ENCODE data around the gene SIGLEC1. TPM values are rescaled to one million over a fixed set of nuclear protein-coding genes. Genes with fewer than 3 reads are reported as not detected.

Gene SIGLEC1
- total RNA-seq, 4 donors from 2014 or later: 0.60 to 3.5 (median 1.1) TPM

DNA sequence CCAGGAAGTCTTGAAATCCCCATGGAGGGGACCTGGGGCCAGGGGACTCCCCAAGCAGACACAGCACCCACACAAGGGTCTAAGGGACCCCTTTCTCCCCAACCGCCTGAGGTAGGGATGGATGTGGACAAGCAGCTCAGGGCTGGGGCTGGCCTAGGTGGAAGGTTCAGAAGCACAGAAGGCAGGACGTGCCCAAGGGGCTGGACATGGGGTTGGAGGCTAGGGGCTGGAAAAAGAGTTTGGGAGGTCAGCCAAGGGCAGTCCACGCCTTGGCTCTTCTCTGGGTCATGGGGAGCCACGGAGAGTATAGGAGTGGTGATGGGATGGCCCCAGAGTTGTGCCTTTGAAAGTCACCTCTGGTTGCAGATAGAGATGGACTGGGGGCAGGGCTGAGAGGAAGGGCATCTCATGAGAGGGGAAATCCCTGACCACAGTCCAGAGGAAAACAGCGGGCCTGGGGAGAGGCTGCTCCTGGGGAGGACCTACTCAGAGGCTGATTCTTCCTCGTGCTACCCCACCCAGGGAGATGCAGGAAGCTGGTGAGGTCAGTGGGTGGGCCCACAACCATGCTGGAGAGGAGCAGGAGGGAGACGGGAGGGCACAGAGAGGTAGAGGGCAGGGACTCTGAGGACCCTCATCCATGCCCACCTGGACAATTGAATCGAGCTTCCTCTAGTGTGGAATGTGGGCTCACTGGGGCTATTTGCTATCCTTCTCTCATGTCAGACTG is 17.6 kb upstream of the SIGLEC1 start:
- no peak overlapping the region for H3K27ac ChIP-seq
- TF ChIP-seq POLR2A (IDR thresholded peaks at IDR 0.05): no peak
- H3K36me3 ChIP-seq: no peaks in the 10 kb centered on the region
- H3K4me3 ChIP-seq: no peak overlapping the region
- H3K27me3 ChIP-seq: no peaks in the 10 kb centered on the region
- 75% methylated on average over 7 of the region's 8 CpGs for WGBS
- no peaks in the 10 kb centered on the region for H3K9me3 ChIP-seq
- peaks cover 23% of the 10 kb centered on the region for H3K4me1 ChIP-seq
- DNase-seq (ENCODE audit: low spot score in 2 of 2): no peak

- Histone ChIP-seq H3K27ac (no peak overlapping the region), H3K4me1 (peaks cover 23% of the 10 kb centered on the region), H3K36me3 (no peaks in the 10 kb centered on the region), H3K9me3 (no peaks in the 10 kb centered on the region), H3K4me3 (no peak overlapping the region), H3K27me3 (no peaks in the 10 kb centered on the region)
- WGBS: 87% methylated on average over 5 of the region's 6 CpGs
- TF ChIP-seq POLR2AphosphoS5 (IDR thresholded peaks at IDR 0.05): no peak
- no peak for TF ChIP-seq POLR2A (IDR thresholded peaks at IDR 0.05)
- no peak for TF ChIP-seq CTCF (IDR thresholded peaks at IDR 0.05)
- no peak for TF ChIP-seq EP300 (IDR thresholded peaks at IDR 0.05)
- DNase-seq (ENCODE audit: low spot score in 2 of 2): no peak
Measured at GRCh38 chr20:3729378-3729777, 17.0 kb upstream of the SIGLEC1 start.

GRCh38 chr20:3728876-3729275 is 16.5 kb upstream of the SIGLEC1 start:
- no peak for DNase-seq (ENCODE audit: low spot score in 2 of 2)
- Histone ChIP-seq H3K36me3 (no peaks in the 10 kb centered on the region), H3K4me1 (peaks cover 18% of the 10 kb centered on the region), H3K9me3 (no peaks in the 10 kb centered on the region), H3K27me3 (no peaks in the 10 kb centered on the region), H3K27ac (no peak overlapping the region), H3K4me3 (no peak overlapping the region)
- WGBS: 92% methylated on average over 3 of the region's 3 CpGs
- no peak for TF ChIP-seq POLR2A (IDR thresholded peaks at IDR 0.05)

DNA sequence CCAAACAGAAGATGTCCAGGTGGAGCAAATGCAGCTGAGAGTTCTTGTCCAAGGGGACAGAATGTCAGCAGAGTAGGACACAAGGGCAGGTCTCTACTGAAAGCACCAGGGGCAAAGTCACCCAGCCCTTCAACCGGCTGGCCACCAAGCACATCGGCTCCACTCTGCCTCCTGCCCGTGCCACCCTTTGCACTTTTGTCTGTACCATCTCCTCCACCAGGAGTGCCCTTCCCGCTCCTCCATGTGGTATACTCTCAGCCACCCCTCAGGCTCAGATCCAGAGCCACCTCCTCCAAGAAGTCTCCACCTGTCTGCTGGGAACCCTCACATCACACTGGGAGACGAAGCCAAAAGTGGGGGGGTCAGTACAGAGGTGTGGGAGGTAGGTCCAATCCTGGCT is 16.0 kb upstream of the SIGLEC1 start:
- Histone ChIP-seq H3K4me3 (no peak overlapping the region), H3K4me1 (peaks cover 15% of the 10 kb centered on the region), H3K27ac (no peak overlapping the region), H3K9me3 (no peaks in the 10 kb centered on the region), H3K36me3 (no peaks in the 10 kb centered on the region), H3K27me3 (no peaks in the 10 kb centered on the region)
- 96% methylated on average over 5 of the region's 5 CpGs for WGBS
- TF ChIP-seq POLR2AphosphoS5 (IDR thresholded peaks at IDR 0.05) (no peak), EP300 (IDR thresholded peaks at IDR 0.05) (no peak), CTCF (IDR thresholded peaks at IDR 0.05) (no peak), POLR2A (IDR thresholded peaks at IDR 0.05) (no peak)
- no peak for DNase-seq (ENCODE audit: low spot score in 2 of 2)

- no peak for TF ChIP-seq CTCF (IDR thresholded peaks at IDR 0.05)
- TF ChIP-seq POLR2AphosphoS5 (IDR thresholded peaks at IDR 0.05): no peak
- TF ChIP-seq POLR2A (IDR thresholded peaks at IDR 0.05): no peak
- no peak for TF ChIP-seq EP300 (IDR thresholded peaks at IDR 0.05)
- no peaks in the 10 kb centered on the region for H3K27me3 ChIP-seq
- 17% methylated on average over 11 of the region's 11 CpGs for WGBS
- peak overlapping the region; percentile 51 for H3K27ac ChIP-seq
- no peak for DNase-seq (ENCODE audit: low spot score in 2 of 2)
- H3K9me3 ChIP-seq: no peaks in the 10 kb centered on the region
- no peak overlapping the region for H3K4me3 ChIP-seq
- peaks cover 15% of the 10 kb centered on the region for H3K4me1 ChIP-seq
- no peaks in the 10 kb centered on the region for H3K36me3 ChIP-seq
Measured at GRCh38 chr20:3727401-3728021, 15.1 kb upstream of the SIGLEC1 start.

- DNase-seq (ENCODE audit: low spot score in 2 of 2): no peak
- Histone ChIP-seq H3K9me3 (no peaks in the 10 kb centered on the region), H3K27ac (no peak overlapping the region), H3K4me1 (peaks cover 12% of the 10 kb centered on the region), H3K4me3 (no peak overlapping the region), H3K27me3 (no peaks in the 10 kb centered on the region), H3K36me3 (no peaks in the 10 kb centered on the region)
- 80% methylated on average over 4 of the region's 4 CpGs for WGBS
- TF ChIP-seq POLR2AphosphoS5 (IDR thresholded peaks at IDR 0.05) (no peak), EP300 (IDR thresholded peaks at IDR 0.05) (no peak), CTCF (IDR thresholded peaks at IDR 0.05) (no peak), POLR2A (IDR thresholded peaks at IDR 0.05) (no peak)
Measured at GRCh38 chr20:3724356-3724755, 12.0 kb upstream of the SIGLEC1 start.
